Activated naive CD4-positive, alpha-beta T cell (primary cell): ENCODE measurements around the gene IL13.

ENCODE experiments used
- DNase-seq, 4 experiments: peaks; one replicate each; lab custom pipeline; 2025; lab: John Stamatoyannopoulos, UW

IL13 gene

GRCh38 chr5:132655821-132656773 is 1.9 kb upstream of the IL13 start:
- DNase-seq: no peak

DNA sequence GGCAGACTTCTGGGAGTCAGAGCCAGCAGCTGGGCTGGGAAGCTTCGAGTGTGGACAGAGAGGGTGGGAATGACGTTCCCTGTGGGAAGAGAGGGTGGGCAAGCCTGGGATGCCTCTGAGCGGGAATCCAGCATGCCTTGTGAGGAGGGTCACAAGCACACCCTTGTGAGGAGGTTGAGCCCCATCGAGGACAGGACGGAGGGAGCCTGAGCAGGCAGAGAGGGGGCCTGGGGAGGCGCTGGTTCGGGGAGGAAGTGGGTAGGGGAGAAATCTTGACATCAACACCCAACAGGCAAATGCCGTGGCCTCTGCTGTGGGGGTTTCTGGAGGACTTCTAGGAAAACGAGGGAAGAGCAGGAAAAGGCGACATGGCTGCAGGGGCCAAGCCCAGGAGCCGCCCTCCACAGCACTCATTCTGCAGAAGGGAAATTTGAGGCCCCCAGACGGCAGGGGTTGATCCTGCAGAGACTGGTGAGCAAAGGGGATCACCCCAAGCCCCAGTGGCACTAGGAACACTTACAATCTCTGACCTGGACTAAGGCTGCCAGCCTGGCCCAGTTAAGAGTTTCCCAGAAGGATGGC is 1.1 kb upstream of the IL13 start:
- DNase-seq: no peak

GRCh38 chr5:132658381-132659302 is 669 bp downstream of the IL13 start:
- no peak for DNase-seq

- DNase-seq: no peak
Measured at GRCh38 chr5:132659598-132660493, 1.9 kb downstream of the IL13 start.

DNA sequence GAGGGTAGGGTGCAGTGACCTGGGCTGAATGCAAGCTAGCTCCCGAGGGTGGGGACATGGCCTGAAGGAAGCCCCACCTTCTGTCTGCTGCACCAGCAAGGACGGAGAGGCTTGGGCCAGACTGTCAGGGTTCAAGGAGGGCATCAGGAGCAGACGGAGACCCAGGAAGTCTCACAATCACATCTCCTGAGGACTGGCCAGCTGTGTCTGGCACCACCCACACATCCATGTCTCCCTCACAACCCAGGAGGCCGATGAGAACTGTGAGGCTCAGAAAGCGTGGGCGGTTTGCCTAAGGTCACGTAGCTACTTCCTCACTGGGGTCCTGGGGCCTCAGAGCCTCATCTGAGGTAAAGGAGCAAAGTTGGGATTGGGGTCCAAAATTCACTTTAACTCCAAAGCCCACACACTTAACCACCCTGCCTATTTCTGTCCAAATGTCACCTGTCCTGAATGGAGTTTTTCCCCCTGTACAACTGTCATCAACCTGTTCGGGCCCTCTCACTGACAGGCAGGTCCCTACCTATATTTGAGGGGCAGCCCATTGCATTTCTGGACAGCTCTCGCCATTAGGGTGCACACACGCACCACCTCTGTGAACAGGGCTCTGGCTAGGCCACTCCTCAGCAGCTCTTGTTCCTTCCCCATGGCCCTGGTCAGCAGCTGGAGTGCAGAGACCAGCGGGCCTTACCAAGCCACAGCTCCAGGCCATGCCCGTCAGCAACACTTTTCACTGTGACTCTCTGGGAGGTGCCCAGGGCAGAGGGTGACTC is 3.4 kb downstream of the IL13 start:
- DNase-seq: no peak

DNA sequence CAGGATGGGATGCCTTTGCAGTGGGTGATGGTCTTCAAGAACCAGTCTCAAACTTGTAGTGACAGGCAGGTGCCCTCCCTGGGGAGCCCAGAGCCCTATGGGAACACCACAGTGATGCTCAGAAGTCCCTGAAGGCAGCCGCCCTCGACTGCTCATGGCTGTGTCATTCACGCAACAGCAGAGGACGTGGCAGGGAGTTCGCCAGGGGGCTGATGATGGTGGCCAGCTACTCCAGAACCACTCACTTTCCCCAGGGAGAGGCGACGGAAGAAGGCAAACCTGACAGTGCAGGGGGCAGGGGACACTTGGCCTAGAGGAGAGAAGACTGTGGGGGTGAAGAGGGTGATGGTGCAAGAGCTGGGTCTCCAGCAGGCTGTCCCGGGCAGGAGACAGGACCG is 4.0 kb downstream of the IL13 start:
- DNase-seq: no peak

GRCh38 chr5:132662925-132663770 is 5.2 kb downstream of the IL13 start:
- DNase-seq: no peak

DNA sequence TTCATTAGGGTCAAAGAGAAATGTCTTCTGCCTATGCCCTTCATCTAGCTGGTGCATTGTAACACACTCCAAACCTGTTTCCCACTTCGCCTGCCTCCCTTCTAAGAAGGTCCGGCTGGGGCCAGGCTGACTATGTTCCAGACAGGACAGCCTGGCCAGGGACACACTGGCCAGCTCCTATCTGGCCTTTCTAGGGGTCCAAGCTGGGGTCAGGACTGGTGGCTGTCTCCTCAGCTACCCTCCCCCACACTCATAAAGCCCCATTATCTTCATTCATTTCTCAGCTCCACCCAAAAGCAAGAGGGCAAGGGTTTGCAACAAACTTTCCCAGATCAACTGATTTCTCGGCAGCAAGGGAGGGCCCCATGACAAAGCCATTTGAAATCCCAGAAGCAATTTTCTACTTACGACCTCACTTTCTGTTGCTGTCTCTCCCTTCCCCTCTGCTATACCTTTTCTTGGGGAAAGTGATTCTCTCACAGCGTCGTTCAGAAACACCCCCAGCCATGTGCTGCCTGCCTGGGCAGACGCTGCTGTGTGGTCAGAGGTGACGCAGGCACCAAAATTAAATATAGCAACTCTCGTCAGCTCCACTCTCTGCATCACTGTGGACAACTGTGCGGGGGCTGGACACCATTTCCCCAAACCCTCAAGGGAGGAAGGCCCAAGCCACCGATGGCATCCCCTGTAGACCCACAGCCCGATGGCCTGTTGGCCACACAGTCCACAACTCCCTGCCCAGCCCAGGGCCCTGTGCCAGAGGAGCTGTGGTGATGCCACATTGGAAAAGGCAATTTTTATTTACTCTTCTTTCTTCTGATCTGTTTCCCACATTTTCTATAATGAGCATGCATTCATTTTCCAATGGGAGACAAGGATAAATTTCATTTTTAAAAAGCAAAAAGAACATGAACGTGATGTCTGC is 6.1 kb downstream of the IL13 start:
- DNase-seq: no peak

GRCh38 chr5:132664696-132665209 is 6.8 kb downstream of the IL13 start:
- DNase-seq: no peak

- no peak for DNase-seq
Measured at GRCh38 chr5:132665574-132666080, 7.7 kb downstream of the IL13 start.

- DNase-seq: no peak
Measured at GRCh38 chr5:132666310-132667123, 8.5 kb downstream of the IL13 start.

- DNase-seq: no peak
Measured at GRCh38 chr5:132667309-132667708, 9.3 kb downstream of the IL13 start.

DNA sequence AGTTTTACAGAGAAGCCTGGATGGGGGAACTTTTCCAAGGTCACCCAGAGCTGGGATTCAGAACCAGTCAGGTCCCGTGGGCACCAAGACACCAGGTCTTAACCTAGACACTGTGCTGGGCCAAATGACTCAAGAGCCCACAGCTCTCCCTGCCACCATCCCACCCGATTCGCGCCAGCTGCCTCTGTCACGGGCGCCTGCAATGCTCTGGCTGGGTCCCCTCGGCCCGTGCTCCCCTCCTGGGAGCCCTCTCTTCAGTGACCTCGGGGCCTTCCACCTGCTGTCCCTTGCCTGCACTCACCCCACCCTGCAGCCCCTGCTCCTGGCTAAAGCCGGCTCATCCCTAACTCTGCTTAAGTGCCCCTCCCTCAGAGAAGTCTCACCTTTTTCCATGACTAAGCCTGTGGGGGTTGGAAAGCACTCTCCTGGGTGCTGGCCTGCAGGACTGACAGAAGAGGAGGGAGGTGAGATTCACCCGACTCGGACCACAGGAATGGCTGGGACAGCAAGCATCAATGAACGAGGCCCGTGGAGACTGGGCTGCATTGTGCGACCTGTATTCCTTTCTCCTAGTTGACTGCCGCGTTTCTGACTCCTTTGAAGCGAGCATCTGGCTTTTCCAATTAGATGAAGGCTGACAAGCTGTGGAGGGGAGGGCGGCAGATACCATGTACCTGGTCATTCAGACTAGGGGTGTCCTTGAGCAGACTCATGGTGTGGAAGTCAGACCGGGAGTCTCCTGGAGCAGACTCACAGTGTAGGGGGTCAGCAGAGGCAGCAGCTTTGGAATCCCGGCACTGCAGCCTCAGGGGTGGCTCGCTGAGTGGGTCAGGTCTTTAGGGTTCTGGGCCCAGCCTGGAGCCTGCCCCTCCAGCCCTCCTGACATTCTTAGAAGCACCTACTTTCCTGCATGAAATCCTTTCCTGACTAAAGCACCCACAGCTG is 10.1 kb downstream of the IL13 start:
- no peak for DNase-seq

- no peak for DNase-seq
Measured at GRCh38 chr5:132668706-132669454, 10.9 kb downstream of the IL13 start.

DNA sequence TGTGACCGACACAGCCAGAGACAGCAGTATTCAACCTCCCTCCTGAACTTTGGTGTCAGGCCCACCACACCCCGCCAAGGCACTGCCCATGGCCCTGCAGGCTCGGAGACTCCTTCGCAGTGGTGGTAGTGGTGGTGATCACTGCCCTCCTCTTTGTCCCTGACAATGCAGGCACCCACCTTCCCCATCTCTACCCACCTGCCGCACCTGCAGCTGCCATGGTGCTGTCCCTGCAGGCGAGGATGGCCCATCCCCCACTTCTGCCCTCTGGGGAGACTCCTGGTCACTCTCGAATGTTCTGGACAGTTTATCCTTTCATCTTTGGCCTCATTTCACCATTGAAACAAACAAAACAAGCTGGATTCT is 11.5 kb downstream of the IL13 start:
- DNase-seq: no peak
